Stimulated activated CD8-positive, alpha-beta memory T cell treated with anti-CD3 and anti-CD28 coated beads, Interleukin-4, amount 100 ng/mL, for 4 hours (primary cell): ENCODE results near the gene TMEM184B.

Experiments
- DNase-seq, 2 donors: peaks; one replicate each; pipeline ENCODE4 v3.0.0-alpha.2; 2020; ENCODE audit warnings: low read depth in 2 of 2, low spot score in 1 of 2

The TMEM184B gene

DNA sequence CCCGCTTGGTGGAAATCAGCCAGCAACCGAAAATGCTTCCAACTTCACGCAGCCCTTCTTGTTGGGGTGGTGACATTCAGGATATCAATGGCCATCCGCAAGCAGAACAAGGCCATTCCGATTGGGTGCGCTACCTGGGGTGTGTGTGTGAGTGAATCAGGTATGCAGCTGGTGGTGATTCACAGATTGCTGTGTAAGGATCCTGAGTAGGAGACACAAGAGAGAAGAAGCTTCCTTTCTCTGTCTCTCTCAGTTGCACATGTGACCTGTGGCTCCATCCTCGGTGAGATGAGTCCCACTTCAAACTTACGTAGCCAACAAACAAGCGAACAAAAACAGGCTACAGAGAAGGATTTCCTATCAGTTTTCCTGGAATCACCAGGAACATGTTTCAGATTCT lies 9.6 kb upstream of the TMEM184B start:
- no peak for DNase-seq

DNA sequence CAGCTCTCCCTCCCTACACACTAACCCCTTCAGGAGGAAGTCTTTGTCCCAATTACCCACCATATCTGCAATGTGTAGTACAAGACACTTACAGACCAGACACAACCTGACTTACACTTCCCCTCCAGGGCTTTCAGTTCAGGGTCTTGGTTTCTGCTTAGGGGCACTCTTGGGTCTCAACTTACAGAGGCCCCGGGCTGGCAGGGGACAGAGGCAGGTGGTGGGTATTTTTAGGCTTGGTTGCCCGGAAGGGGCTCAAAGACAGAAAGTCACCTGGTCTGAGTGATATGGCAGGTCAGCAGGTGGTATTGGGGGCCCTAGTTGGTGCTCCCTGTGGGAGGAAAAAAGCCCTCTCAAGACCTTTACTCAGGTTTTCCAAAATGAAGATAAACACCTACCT lies 3.4 kb upstream of the TMEM184B start:
- no peak for DNase-seq

GRCh38 chr22:38273135-38273826 lies 471 bp upstream of the TMEM184B start:
- no peak for DNase-seq

DNA sequence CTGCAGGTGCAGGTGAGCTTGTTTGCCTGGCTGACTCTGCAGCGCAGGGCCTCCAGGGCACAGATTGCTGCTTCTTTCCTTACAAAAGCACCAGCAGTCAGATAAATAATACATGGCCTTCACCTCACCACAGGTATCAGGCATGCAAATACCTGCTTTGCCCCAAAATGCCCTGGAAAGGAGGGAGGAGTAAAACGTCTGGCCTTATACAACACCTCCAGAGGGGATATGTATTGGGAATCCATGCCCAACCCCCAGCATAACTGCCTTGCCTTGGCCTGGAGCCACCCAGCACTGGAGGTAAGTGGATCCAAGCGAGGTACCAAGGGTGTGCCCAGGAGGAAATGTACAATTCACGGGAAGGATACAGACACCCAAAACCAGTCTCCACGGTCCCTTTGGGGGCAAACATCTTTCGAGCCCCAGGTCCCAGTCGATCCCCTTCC lies 860 bp downstream of the TMEM184B start:
- no peak for DNase-seq

DNA sequence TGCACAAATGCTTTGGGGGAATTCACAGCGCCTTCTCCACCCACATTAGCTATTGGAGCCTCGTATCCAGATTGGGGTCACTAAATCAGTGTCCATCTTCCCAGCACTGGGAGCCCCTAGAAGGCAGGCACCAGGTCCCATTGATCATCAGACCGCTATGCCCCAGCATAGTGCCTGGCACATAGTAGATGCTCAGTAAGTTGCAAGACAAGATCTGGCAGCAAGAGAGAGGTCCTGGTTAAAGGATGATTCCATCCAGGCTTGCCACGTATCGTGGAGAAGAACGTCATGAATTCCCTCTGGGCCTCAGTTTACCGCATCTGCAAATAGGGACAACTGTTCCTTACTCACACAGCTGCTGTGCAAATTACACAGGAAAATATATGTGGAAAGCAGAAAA lies 1.7 kb downstream of the TMEM184B start:
- no peak for DNase-seq

DNA sequence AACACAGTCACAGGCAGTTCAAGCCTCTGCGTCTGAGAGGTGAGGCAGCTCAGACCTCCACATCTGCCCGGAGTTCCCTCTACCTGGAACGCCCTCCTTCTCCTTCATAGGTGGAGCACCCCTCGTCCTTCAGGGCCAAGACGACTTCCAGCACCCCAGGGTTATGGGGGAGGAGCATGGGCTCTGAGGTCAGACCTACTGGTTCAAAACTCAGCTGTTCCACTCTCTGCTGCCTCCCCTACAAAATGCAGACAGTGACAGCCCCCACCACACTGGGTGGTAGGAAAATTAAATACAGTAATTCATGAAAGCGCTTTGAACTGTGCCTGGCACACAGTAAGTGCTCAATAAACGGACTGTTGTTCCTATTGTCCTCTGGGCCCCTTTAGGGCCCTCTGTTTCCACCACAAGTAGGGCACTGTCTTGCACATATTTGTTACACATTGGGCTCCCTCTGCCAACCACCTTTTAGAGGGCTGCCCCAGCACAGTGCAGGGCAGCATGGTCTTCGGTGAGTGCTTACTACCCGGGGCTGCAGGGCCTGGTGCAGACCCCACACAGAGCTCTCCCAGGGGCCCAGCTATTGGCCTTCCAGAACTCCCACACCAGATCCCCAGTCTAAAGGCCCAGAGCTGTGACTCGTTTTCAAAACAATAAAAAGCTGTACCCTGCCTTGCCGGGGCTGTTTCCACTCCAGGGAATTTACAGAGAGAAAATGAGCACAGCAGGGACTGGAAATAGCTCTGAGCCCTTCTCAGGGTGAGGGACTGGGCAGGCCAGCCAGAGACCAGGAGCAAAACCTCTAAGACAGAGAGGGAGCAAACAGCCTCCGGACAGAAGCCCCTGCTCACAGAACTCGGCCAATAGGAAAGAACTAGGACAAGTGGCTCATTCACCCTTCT lies 2.5 kb downstream of the TMEM184B start:
- DNase-seq, result no peak

- DNase-seq, result no peak
Observed at GRCh38 chr22:38269466-38269865, 3.3 kb downstream of the TMEM184B start.

GRCh38 chr22:38267086-38267485 lies 5.7 kb downstream of the TMEM184B start:
- DNase-seq, result peak in 1 of 2 donors; percentile 25

DNA sequence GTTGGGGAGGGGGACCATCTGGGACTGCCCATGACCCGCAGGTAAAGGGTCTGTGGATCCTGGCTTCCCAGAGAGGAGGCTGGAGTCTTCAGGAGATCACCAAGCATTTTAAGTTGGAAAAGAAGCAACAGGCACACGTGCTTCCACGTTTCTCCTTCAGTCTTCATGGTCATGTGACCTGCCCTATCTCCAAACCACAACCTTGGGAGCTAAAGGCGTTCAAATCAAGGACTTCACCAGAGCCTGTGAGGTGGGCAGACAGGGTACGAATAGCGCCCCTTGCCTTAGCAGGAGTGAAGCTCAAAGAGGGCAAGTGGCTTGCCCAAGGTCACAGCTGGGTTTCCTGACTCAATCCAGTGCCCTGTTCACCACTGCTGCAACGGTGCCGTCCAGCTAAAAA lies 6.7 kb downstream of the TMEM184B start:
- DNase-seq, result no peak

DNA sequence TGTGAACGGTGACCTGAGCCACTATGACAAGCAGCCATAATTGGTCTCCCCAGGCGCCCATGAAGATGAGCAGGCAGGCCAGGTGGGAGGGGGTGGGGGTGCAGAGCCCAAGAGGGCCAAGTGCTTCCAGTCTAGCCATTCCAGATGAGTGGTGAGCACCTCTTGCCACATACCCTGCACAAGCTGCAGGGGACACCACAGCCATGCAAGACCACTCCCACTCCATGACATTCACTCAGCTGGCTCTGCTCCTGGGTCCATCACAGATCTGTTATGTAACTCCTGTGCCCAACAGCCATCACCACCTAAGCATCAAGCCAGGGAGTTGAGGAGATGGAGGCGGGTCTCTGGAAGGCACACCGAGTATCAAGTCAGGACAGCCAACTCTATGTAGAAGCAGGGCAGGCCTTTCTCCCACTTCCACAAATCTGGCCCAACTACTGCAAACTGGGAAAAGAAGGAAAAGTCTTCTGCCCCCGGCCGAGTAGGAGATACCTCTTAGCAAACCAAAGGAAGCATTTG lies 8.4 kb downstream of the TMEM184B start:
- no peak for DNase-seq

- DNase-seq, result no peak
Observed at GRCh38 chr22:38262051-38262795, 10.6 kb downstream of the TMEM184B start.

GRCh38 chr22:38260761-38261681 lies 11.8 kb downstream of the TMEM184B start:
- DNase-seq, result no peak

DNA sequence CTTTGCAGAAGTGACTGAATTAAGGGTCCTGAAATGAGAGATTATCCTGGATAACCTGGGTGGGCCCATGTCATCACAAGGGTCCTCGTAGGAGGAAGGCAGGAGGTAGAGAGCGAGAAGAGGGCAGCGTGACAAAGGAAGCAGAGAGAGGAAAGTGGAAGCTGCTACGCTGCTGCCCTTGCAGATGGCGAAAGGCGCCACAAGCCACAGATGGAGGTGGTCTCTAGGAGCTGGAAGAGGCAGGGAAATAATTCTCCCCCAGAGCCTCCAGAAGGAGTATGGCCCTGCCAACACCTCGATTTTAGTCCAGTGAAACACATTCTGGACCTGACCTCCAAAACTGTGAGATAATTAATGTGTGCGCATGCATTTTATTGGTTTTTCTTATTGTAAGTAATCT lies 13.4 kb downstream of the TMEM184B start:
- no peak for DNase-seq

DNA sequence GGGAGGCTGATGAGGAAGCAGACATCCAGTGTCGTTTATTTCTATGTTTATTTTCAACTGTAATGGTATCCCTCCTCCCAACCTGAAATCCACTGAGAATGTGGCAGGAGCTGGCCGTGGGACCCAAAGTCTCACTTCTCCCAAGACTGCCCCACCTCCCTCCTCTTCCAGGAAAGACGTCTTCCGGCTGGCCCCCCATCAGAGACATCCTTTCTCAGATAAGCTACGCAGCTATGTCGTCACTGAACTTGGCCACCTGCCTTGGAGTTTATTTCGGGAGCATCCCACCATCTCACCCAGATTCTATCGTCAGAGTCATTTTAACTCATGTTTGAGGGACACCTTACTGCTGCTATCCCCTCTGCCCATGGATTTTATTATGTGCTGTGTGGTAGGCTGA lies 13.9 kb downstream of the TMEM184B start:
- no peak for DNase-seq

DNA sequence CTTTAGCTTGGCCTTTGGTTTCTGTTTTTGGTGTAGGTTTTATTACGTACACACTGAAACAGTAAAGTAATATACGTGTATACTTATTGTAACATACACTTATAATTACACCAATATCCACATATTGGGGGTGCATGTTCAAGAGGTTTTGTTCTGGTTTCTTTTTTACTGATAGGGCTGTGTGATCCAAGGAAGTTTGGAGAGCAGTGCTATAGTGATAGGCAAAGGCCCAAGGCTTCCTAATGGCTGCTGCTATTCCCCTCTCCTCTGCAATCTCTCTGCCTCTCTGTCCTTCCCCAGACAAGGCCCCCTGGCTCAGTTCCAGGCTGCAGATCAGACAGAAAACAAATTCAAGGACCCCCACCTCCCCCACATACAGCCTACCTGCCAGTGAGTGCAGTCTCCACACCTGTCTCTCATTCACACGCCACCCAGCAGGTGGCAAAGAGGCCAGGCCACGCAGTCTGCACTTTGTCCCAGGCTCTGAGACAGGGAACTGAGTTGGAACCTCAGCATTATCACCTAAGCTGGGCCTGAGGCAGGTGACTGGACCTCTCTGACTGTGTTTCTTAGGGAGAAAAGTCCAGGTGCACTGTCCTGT lies 15.1 kb downstream of the TMEM184B start:
- DNase-seq, result no peak

- no peak for DNase-seq
Observed at GRCh38 chr22:38257181-38257580, 15.6 kb downstream of the TMEM184B start.

- no peak for DNase-seq
Observed at GRCh38 chr22:38255697-38256096, 17.1 kb downstream of the TMEM184B start.

DNA sequence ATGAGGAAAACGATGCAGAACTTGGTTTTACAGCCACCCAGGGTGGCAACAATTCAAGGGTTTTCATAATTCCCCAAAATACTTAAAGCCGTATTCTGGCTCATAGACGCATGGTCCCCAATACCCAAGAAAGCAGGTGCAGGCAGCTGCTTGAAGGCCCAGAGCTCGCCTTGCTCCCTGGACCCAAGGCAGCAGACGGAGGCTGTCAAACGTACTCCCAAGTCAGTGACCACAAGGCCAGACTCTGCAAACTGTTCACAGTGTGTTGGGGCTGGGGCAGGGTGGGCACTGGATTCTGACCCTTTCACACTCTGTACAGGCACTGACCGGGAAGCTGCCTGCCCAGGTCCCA lies 21.5 kb downstream of the TMEM184B start:
- no peak for DNase-seq

- no peak for DNase-seq
Observed at GRCh38 chr22:38250643-38251340, 22.0 kb downstream of the TMEM184B start.
